Raji (cell line): Measurements from ENCODE around the gene ADAMTS17.

Experiments used
- POLR2A ChIP-seq: IDR thresholded peaks from 2 replicates; pipeline ENCODE4 v1.6.1; 2011; ENCODE audit warnings: low read depth, low read length, control low read depth; ENCODE audit not compliant: insufficient read depth

ADAMTS17 gene

DNA sequence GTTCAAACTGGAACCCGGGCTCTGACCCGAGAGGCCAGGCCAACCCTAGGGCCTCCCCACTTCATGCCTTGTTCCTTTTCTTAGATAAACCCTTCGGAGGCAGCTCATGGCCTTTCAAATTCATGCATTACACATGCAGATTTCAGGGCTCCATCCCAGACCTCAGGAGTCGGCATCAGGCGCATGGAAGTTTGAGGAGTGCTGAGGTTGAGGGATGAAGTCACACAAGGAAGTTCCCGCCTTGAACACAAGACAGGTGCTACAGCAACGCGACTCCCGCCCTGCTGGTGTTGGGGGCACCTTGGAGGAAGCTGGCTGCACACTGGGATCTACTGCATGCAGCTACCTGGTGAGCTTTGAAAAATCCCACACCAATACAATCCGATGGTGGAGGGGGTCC is 363.3 kb downstream of the ADAMTS17 start:
- no peak for TF ChIP-seq POLR2A

- no peak for TF ChIP-seq POLR2A
Observed at GRCh38 chr15:99977929-99978328, 363.8 kb downstream of the ADAMTS17 start.

DNA sequence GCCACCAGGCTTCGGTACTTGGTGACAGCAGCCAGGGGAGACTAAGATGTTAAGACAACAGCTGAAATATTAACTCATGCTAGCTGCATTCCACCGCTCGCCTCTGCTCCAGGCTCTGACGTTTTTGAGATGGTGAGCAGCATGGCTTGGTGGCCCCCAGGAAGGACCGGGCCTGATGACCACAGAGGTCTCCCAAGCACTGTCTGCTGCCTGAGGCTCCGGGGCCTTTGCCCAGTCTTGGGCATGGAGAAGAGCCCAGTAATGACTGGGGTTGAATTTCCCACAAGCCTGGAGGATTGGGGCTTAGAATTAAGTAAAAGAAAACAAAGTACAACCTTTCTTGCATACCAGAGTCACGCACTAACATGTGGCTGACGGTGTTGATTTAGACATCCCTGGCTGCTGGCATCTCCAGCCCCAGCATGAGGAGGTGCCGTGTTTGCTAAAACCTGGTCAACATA is 364.9 kb downstream of the ADAMTS17 start:
- TF ChIP-seq POLR2A = no peak

- TF ChIP-seq POLR2A = no peak
Observed at GRCh38 chr15:99976000-99976399, 365.8 kb downstream of the ADAMTS17 start.

GRCh38 chr15:99974246-99974645 is 367.5 kb downstream of the ADAMTS17 start:
- no peak for TF ChIP-seq POLR2A

DNA sequence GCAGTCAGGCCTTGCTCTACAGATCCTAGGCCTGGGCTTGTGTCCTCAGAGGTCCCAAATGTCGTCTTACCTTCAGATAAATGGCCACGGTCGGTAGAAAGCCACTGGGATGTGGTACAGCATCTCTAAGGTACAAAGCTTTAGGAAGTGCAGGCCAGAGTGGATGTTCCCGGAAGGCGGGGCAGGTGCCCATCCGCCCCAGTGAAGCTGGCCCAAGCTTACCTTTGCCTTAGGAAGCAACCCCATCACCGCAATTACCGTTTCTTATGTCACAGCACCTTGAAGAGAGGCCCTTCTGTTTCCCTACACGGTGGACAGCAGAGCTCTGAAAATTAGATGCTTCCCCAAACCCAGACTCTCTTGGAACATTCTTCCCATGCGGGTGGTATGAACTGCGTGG is 368.4 kb downstream of the ADAMTS17 start:
- no peak for TF ChIP-seq POLR2A

DNA sequence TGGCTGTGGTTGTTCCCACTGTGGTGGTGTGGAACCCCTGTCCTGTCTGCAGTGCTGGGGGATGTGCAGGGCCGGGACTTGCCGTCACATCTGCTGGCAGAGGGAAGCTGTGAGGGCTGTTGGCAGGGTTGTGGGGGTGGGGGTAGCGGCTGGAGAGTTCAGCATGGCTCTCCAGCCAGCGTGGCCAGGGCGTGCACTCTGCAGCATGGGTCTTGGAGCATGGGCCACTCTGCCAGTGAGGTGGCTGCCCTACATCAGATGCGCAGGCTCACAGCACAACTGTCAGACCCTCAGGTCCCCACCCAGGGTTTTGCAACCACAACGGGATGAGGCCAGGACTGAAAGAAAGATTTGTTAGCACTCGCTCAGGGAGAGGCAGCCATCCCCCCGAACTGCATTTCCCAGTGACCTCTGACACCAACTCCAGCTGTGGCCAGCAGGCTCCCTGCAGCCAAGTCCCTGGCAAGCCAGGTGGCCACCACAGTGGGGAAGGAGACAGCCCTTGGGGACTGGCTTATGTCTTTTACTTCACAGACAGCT is 370.8 kb downstream of the ADAMTS17 start:
- no peak for TF ChIP-seq POLR2A

GRCh38 chr15:99969261-99969920 is 372.4 kb downstream of the ADAMTS17 start:
- no peak for TF ChIP-seq POLR2A

GRCh38 chr15:99967841-99968371 is 373.9 kb downstream of the ADAMTS17 start:
- TF ChIP-seq POLR2A = no peak

GRCh38 chr15:99966815-99967214 is 375.0 kb downstream of the ADAMTS17 start:
- no peak for TF ChIP-seq POLR2A

- no peak for TF ChIP-seq POLR2A
Observed at GRCh38 chr15:99965376-99965775, 376.4 kb downstream of the ADAMTS17 start.

GRCh38 chr15:99963976-99964375 is 377.8 kb downstream of the ADAMTS17 start:
- TF ChIP-seq POLR2A = no peak

GRCh38 chr15:99963096-99963825 is 378.5 kb downstream of the ADAMTS17 start:
- TF ChIP-seq POLR2A = no peak

DNA sequence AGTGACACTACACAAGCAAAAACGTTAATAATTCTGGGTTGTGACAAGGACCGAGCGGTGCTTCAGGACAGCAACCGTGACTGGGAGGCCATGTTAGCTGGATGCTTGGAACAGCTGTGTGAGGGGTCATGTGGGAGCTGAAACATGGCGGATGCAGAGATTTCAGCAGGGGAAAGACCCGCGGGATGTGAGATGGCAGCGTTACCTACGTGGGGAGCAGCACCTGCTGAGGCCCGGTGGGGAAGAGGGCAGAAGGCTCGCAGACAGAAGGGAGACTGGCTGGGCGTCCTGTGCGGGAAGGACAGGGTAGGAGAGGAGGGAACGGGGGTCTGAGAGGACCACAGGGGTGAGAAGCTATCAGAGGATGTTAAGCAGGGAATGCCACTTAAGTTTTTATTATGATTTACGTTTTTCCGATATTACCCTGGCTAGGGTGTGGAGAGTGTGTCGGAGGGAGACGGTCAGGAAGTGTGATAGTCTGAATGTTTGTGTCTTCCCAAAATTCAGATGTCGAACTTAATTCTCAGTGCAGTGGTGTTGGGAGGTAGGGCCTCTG is 379.7 kb downstream of the ADAMTS17 start:
- no peak for TF ChIP-seq POLR2A

- TF ChIP-seq POLR2A = no peak
Observed at GRCh38 chr15:99961011-99961441, 380.7 kb downstream of the ADAMTS17 start.

DNA sequence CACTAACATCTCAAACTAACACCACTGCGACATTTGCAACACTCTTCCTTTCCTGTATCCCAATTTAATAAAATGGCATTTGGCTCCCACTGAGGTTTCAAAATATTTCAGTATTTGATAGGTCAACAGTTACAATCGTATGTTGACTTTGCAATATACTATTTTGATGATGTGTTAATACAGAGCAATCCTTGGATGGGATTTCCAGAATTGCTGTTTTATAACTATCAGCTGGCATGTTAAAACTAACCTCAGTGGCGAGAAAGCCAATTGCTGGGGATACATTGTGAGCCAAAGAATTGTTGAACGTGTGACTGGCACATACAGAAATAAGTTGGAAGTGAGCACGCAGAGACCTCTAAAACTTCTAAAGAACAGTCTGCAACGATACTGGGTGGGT is 382.4 kb downstream of the ADAMTS17 start:
- TF ChIP-seq POLR2A = no peak
